Nephron (organoid): Measurements from ENCODE around the gene ABHD12.

Experiments
- H3K27ac Mint-ChIP-seq, 3 experiments: 2 replicates each; pipeline ENCODE4 v1.8.0; 2020; ENCODE audit warnings: mixed read lengths in 3 of 3, mild to moderate bottlenecking in 2 of 3, moderate library complexity in 1 of 3
- H3K27me3 Mint-ChIP-seq: 2 replicates; pipeline ENCODE4 v1.8.0; 2021; ENCODE audit warnings: low read depth, mild to moderate bottlenecking, moderate library complexity, mixed read lengths
- H3K36me3 Mint-ChIP-seq: 2 replicates; pipeline ENCODE4 v1.8.0; 2020; ENCODE audit warnings: low read depth, mixed read lengths
- H3K4me1 Mint-ChIP-seq: 2 replicates; pipeline ENCODE4 v1.8.0; 2020; ENCODE audit warnings: mixed read lengths
- H3K4me3 Mint-ChIP-seq, 3 experiments: 2 replicates each; pipeline ENCODE4 v1.8.0; 2020; ENCODE audit warnings: mild to moderate bottlenecking in 3 of 3, mixed read lengths in 3 of 3, moderate library complexity in 2 of 3
- H3K9me3 Mint-ChIP-seq: 2 replicates; pipeline ENCODE4 v1.8.0; 2020; ENCODE audit warnings: mixed read lengths
- TF ChIP-seq, protein P1 (sequence below), 3 experiments: fragments of 200-600 bp; sonication (generic); IDR thresholded peaks; one replicate each; pipeline ENCODE4 v1.5.0; 2021; ENCODE audit warnings: antibody characterized with exemption in 3 of 3; ENCODE audit not compliant: unreplicated experiment in 3 of 3

Gene ABHD12

DNA sequence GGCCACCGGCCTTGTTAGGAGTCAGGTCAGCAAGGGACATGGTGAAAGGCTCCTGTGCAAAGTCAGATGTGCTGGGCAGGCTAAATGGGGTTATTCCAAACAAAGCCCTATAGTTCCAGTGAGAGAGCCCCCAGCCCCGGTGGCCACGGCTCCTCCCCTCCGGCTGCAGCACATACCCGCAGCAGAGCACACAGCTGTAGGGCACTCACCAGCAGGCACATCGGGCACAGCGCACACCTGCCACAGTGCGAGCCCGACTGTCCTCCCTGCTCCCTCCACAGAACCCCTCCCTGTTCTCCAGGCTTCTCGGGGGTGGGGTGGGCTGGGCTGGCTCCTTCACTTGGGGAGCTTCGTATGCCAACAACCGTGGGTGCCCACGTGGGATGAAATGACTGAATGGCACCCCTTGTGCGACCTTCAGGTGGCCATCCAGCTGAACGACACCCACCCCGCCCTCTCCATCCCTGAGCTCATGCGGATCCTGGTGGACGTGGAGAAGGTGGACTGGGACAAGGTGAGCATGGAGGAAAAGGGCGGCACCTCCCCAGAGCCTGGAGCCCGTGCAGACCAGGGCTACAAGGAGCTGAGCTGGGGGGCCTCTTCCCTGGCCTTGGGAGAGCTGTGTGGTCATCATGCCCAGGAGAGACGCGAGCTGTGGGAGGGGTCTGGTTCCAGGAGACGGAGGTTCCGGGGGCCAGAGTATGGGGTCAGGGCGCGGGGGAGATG, 111.8 kb downstream of the ABHD12 start:
- Mint-ChIP-seq H3K4me3 (no peak overlapping the region), H3K9me3 (no peaks in the 10 kb centered on the region), H3K27ac (no peak overlapping the region), H3K27me3 (no peaks in the 10 kb centered on the region), H3K36me3 (peaks cover 18% of the 10 kb centered on the region), H3K4me1 (no peaks in the 10 kb centered on the region)
- TF ChIP-seq, protein P1, sequence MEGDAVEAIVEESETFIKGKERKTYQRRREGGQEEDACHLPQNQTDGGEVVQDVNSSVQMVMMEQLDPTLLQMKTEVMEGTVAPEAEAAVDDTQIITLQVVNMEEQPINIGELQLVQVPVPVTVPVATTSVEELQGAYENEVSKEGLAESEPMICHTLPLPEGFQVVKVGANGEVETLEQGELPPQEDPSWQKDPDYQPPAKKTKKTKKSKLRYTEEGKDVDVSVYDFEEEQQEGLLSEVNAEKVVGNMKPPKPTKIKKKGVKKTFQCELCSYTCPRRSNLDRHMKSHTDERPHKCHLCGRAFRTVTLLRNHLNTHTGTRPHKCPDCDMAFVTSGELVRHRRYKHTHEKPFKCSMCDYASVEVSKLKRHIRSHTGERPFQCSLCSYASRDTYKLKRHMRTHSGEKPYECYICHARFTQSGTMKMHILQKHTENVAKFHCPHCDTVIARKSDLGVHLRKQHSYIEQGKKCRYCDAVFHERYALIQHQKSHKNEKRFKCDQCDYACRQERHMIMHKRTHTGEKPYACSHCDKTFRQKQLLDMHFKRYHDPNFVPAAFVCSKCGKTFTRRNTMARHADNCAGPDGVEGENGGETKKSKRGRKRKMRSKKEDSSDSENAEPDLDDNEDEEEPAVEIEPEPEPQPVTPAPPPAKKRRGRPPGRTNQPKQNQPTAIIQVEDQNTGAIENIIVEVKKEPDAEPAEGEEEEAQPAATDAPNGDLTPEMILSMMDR (IDR thresholded peaks at IDR 0.05; ENCODE audit: unreplicated experiment in 3 of 3), result no peak

DNA sequence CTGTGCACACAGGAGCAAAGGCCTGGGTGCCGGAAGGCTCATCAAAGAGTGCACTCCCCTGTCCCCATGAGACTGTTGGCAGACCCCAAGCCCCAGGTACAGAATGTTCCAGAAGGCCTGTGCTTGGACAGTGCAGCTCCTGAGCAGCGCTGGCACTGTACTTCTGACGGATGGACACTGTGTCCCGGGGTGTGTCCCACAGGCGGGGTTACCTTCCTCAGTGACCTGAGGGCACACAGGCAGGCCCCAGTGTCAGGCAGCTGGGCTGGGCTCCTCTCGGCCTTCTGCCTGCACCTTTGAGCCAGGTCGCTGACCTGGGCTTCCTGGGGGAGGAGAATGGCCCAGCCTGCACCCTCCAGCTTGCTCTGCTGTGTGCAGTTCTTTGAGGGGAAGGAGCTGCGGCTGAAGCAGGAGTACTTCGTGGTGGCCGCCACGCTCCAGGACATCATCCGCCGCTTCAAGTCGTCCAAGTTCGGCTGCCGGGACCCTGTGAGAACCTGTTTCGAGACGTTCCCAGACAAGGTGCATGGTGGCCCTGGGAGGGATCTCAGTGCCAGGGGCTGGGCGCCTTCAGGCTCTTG, 112.6 kb downstream of the ABHD12 start:
- Mint-ChIP-seq H3K9me3 (no peaks in the 10 kb centered on the region), H3K27me3 (no peaks in the 10 kb centered on the region), H3K4me3 (no peak overlapping the region), H3K36me3 (peaks cover 16% of the 10 kb centered on the region), H3K27ac (no peak overlapping the region), H3K4me1 (no peaks in the 10 kb centered on the region)
- TF ChIP-seq, protein P1 (IDR thresholded peaks at IDR 0.05; ENCODE audit: unreplicated experiment in 3 of 3), result no peak

- TF ChIP-seq, protein P1 (IDR thresholded peaks at IDR 0.05; ENCODE audit: unreplicated experiment in 3 of 3), result no peak
- peaks cover 16% of the 10 kb centered on the region for H3K36me3 Mint-ChIP-seq
- H3K4me1 Mint-ChIP-seq, result no peaks in the 10 kb centered on the region
- H3K27ac Mint-ChIP-seq, result peak overlapping the region in 1 of 3 experiments; percentile 47
- no peaks in the 10 kb centered on the region for H3K9me3 Mint-ChIP-seq
- no peak overlapping the region for H3K4me3 Mint-ChIP-seq
- no peaks in the 10 kb centered on the region for H3K27me3 Mint-ChIP-seq
Observed at GRCh38 chr20:25277051-25277801, 113.4 kb downstream of the ABHD12 start.

DNA sequence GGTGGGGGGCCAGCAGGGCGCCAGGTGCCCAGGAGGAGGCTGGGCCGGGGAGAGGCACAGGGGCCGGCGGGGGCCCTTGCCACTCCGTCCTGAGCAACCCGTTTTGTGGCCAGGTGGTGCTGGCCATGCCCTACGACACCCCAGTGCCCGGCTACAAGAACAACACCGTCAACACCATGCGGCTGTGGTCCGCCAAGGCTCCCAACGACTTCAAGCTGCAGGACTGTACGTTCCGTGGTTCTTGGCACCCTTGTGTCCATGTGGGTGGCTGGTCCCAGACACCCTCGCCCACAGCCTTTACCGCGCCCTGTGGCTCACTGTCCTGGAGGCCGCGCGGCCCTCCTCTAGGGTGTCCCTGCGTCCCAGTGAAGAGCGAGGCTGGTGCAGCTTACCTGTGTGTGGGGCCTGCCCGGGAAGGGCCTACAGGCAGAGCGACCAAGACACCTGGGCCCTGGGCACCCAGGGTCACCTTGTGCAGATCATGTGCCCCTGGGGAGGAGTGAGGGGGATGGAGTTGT, 114.0 kb downstream of the ABHD12 start:
- TF ChIP-seq, protein P1 (IDR thresholded peaks at IDR 0.05; ENCODE audit: unreplicated experiment in 3 of 3), result no peak
- Mint-ChIP-seq H3K4me1 (no peaks in the 10 kb centered on the region), H3K36me3 (peaks cover 19% of the 10 kb centered on the region), H3K9me3 (no peaks in the 10 kb centered on the region), H3K27ac (peak overlapping the region in 1 of 3 experiments; percentile 47), H3K4me3 (no peak overlapping the region), H3K27me3 (no peaks in the 10 kb centered on the region)

DNA sequence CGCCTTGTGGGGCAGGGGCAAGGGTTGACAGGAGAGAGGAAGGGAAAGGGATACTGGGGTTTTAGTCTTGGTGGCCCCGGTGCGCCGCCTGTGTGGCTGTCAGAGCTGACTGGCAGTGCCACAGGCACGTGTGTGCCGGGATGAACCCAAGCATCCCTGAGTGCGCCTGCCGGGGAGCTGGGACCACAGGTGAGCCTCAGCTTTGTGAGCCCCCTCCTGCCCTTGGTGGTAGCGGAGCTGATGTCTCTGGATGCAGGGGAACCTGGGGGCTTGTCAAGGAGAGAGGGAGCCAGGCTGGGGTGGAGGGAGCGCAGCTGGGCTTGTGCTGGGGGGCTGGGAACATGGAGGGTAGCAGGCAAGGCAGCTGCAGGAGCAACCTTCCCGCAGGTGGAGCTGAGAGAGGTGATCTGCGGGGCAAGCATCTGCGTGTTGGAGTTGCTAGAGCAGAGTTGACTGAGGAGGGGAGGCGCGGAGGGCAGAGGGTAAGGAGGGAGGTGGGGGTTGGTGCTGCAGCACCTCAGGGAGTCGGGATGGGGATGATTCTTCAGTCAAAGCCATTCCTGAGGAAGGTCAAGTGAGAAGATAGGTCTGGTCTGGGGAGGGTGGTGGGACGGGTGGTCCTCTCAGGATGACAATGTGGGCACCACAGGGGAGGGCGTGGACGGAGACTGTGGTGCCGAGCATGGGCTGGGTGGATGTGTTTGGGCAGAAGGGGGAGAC, 114.7 kb downstream of the ABHD12 start:
- H3K27me3 Mint-ChIP-seq, result no peaks in the 10 kb centered on the region
- no peaks in the 10 kb centered on the region for H3K4me1 Mint-ChIP-seq
- peaks cover 22% of the 10 kb centered on the region for H3K36me3 Mint-ChIP-seq
- H3K9me3 Mint-ChIP-seq, result no peaks in the 10 kb centered on the region
- TF ChIP-seq, protein P1 (IDR thresholded peaks at IDR 0.05; ENCODE audit: unreplicated experiment in 3 of 3), result no peak
- no peak overlapping the region for H3K4me3 Mint-ChIP-seq
- no peak overlapping the region for H3K27ac Mint-ChIP-seq
